Measurements from ENCODE around the gene NUMBL.
A peak's percentile ranks its signal among the peaks of the same experiment; 100 is the strongest.

NUMBL gene

DNA sequence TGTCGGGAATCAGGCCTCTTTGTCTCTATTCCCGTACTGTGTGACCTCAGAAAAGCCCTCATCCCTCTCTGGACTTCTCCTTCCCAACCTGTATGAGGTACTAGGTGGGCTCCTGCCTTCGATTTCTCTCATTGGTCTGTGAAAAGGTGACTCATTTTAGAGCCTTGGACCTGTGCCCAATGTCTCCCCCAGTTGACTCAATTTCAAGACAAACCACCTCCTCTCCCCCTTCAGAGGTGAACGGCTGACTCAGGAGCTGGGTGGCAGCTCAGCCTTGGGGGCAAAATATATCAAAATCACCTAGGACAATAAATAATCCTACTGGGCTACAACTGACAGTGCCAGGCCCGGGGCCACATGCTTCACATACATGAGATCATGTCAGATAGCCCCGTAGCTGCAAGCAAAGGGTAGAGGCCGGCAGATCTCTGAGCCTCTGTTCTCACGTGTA is 25.6 kb upstream of the NUMBL start:
- DNase-seq, result peak; percentile 79 to 82

DNA sequence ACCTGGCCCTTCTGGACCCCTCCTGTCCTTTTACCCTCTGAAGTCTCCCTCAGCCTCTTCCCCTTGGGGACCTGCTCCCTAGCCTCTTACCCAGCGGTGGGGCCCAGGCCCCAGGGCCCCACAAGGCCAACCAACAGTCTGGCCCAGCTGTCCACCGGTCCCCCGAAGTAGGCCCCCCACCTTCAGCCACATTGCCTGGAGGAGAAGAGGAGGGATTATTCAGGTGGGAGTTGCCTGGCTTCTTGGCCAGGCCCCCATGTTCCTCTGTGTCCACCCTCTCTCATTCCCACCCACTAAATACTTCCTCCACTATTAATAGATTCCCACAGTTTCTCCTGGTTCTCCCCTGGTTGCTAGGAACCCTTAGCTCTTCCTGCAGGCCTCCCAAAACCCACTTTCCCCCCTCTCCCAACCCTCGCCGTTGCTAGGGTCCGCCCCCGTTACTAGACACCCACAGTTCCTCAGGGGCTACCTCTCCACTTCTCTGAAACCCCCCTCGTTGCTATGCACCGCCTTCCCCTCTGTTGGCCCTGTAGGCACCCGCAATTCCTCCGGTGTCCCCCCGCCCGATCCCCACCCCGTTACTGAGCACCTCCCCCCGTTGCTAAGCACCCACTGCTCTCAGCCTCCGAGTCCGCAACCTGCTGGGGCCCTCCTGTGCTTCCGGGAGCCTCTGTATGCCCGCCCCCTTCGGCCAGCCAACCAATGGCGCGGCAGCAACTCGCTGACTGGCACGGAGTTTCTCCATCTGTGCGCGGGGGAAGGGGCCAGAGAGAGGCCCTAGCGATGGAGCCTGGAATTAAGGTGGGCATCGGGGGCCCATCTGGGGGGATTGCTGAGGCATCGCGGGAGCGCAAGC is 24.2 kb upstream of the NUMBL start:
- DNase-seq, result peak; percentile 64 to 88

DNA sequence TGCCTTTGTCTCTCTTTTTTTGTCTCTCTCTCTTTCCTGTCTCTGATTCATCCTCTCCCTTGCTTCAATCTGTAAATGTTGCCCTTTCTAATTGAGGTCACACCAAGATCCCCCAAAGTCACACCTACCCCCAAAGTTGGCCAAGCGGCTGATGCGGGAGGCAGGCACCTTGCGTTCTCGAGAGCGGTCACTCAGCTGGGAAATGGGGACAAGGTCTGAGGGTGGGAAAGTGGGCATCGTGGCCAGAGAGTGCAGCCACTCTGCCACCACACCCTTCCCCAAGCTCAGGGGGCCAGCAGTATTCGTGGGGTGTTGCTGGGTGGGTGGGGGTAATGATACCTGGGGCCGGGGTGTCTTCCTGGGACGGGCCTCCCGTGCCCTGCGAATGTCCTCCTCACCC is 23.5 kb upstream of the NUMBL start:
- no peak for DNase-seq

DNA sequence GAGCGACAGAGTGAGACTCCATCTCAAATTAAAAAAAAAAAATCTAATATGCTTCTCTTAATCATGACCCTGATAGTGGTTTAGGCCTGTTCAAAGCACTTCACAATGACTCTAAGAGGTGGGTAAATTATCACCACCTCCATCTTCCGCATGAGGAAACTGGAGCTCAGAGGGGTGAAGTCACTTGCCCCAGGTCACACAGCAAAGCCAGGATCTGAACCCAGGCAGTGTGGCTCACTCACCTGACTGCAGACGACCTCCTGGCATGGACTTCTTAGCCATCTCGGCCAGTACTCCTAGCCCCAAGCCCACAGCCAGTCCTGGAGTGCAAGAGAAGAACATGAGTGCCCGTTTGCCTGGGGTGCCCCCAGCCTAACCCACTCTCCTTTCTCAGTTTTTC is 19.4 kb upstream of the NUMBL start:
- DNase-seq, result no peak

DNA sequence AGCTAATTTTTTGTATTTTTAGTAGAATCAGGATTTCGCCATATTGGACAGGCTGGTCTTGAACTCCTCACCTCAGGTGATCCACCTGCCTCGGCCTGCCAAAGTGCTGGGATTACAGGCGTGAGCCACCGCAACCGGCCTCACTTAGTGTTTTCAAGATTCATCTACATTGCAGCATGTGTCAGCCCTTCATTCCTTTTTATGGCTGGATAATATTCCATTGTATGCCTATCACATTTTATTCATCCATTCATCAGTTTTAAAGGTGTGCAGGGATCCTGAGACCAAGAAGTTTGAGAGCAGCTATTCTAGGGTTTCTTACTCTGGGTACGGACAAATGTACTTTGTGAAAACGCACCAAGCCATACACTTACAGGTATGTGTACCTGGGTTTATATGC is 17.2 kb upstream of the NUMBL start:
- DNase-seq, result no peak

DNA sequence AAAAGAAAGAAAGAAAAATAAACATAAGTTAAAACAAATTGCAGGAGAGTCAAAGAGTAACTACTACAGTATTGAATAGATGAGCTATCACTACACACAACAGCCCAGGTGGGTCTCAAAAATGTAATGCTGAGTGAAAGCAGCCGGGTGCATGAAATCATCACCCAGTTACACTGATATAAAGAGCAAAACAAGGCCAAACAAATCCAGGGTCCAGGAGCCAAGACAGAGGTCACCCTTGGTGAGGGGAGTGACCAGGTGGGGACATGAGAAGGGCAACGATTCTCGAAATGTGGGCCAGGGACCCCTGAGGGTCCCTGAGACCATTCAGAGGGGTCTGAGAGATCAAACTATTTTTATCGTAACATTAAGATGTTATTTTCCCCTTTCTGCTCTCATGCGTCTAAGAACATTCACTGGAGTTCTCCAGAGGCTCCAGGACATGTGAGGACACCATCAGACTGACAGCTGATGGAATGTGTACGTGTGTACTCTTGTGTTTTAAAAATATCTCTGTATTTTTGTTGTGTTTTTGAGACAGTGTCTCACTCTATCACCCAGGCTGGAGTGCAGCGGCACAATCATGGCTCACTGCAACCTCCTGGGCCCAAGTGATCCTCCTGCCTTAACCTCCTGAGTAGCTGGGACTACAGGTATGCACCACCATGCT is 15.6 kb upstream of the NUMBL start:
- DNase-seq, result no peak

DNA sequence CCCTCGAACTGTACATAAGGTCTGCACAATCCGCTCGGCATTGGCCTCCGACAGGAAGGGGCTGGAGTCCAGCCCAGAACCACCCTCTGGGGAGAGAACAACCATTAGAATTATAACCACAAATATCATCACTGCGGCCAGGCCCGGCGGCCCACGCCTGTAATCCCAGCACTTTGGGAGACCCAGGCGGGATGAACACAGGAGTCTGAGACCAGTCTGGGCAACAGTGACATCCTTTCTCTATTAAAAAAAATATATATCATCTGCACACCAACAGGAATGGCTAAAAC is 14.9 kb upstream of the NUMBL start:
- DNase-seq, result no peak

DNA sequence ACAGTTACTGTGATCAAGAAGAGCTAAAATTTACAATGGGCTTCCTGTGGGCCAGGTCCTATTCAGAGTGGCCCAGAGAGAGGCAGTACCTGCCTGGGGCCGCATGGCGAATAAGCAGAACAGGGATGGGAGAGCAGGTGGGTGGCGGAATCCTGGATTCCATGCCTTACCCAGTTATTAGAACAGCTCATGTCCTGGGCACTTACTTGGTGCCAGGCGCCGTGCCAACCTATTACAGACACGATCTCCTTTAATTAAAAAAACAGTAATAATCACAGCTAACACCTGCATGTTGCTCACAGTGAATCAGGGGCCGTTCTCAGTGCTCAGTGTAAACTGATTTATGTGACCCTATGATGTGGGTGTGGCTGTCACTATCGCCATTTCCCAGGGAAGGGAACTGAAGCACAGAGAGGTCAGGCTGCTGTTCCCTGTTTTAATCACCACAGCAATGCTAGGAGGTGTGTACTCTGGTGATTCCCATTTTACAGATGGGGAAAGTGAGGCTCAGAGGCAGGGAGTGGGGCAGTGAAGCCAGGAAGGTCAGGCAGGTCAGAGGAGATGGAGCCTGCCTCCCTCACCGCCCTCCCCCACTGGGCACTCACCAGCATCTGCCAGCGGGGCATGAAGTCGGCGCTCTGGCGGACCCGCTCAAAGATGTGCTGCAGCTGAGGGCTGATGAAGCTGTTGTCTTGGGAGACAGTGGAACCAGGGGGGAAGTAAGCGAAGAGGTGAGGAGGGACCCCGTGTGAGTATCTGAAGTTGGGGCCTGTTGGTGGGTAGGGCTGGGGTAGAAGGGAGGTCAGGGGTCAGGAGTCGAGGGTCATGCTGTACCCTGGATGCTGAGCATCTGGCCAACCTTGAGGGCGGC is 14.3 kb upstream of the NUMBL start:
- no peak for DNase-seq

DNA sequence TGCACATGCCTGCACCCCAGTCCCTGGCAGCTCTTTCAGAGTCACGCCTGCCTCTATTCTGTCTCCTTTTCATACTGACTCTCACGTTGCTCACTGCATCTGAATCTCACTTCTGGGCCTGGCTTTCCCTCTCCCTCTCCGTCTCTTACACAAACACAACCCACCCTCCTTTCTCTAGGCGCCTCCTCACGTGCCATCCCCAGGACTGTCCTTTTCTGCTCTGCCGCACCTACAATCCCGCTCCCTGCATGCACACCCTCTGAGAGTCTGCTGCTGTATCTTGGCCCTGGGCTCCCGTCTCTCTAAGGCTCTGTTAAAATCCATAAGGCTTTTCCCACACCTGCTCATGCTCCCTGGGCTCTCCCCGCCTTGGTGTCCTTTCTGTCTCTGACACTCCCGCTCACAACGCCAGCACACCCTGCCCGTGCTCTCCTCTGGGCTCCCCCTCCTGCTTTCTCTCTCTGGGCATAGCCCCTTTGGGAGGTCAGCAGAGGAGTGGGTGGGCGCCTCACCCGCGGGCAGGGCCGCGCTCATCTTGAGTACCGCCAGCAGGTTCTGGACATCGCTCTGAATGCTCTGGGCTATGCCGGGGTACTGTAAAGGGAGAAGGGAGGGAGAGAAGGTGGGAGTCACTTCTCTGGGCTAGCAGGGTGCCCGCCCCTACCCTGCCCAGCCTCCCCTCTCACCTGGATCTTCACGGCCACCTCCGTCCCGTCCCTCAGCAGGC is 12.7 kb upstream of the NUMBL start:
- no peak for DNase-seq

DNA sequence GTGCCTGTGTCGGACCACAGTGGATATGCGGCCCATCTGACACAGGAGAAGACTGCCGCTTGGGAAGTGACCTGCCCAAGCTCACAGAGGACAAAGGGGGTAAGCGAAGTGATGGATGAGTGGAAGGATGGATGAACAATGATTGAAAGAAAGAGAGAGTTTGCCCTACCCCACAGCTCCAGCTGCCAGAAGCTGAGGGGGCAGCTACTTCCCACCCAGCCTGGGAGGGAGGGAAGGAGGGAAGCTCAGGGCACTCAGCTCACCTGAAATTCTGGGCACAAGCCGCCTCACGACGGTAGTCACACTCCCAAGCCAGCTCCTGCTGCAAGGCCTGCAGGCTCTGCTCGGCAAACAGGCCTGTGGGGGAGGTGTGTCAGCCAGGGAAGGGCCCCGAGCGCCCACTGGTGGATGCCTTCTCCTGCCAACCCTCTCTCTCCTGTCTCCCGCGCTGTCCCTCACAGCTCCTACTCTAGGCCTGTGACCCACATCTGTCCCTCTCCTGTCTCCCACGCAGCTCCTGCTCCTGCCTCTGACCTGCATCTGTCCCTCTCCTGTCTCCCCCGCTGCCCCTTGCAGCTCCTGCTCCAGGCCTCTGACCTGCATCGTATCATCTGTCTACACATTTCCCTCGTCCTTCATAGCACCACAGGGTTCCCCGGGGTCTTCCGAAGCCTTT is 12.0 kb upstream of the NUMBL start:
- no peak for DNase-seq

DNA sequence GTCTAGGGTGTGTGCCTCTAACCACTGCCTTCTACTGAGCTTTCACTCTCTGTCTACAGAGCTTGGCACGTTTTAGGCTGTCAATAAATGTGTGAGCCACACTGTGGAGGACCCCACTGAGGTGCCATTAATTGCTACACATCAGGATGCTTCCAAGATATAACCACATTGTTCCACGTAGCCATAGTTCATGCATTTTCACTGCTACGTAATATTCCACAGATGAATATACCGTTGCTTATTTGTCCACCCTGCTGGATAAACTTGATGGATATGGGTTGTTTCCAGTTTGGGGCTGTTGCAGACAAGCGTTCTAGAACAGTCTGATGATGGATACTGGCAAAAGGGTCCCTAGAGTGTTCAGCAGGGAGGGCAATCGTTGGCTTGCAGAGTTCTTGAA is 11.3 kb upstream of the NUMBL start:
- no peak for DNase-seq

DNA sequence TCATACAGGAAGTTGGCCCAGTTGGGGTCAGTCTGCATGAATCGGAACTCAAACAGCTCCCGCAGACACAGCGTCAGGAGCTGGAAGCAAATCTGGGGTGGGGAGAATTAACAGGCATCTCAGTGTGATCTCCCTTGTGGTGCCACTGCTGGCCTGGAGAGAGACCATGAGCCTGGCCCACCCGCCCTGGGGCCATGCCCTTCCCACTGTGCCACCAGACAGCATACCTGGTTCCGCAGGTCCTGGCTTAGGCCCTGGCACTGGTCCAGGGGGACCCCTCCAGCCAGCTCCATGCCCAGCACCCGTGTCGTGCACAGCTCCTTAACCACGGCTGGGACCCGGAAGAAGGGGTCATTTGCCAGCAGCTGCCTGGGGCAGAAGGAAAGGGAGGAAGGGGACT is 9.6 kb upstream of the NUMBL start:
- DNase-seq, result no peak

DNA sequence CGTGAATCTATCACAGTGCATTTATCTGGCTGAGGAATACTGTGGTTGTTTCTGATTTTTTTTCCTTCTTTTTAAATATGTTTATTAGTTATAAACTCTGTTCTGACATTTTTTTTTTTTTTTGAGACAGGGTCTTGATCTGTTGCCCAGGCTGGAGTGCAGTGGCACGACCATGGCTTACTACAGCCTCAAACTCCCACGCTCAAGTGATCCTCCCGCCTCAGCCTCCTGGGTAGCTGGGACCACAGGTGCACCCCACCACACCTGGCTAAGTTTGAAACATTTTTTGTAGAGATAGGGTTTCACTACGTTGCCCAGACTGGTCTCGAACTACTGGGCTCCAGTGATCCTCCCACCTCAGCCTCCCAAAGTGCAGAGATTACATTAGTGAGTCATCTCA is 6.6 kb upstream of the NUMBL start:
- DNase-seq, result no peak

DNA sequence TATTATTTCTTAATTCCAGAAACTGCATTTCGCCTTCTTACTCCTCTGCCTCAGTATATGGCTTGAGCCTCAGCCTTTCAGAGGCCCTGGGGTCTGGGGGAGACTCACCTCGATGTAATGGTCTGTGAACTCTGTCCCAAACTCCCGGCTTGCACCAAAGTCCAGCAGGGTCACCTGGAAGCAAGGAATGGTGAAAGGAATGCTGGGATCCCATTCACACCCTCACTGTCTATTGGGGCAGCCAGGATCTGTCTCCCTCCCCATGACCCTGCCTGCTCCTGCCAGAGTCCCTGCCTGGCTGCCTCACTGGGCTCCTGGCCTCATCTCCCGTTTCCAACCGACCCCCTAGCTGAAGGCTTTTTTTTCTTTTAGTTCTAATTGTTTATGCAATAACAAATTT is 5.4 kb upstream of the NUMBL start:
- no peak for DNase-seq

DNA sequence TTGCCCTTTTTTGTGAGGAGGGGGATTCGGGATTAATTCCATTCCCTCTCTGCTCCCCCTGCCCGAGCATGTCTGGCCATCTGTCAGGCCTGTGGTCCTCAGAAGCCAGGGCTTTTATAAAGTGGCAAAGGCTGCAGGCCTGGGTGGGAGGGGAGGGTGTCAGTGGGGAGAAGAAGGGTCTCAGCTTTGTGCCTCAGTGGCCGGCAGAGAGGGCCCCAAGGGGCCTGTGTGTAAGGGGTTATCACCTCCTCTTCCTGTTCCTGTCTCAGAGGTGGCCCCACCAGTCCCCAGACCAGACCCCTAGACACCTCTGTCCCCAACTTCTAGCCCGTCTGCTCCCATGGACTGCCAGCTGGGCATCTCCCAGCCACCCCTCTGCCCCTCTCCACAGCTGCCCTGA is 3.4 kb upstream of the NUMBL start:
- DNase-seq, result no peak

DNA sequence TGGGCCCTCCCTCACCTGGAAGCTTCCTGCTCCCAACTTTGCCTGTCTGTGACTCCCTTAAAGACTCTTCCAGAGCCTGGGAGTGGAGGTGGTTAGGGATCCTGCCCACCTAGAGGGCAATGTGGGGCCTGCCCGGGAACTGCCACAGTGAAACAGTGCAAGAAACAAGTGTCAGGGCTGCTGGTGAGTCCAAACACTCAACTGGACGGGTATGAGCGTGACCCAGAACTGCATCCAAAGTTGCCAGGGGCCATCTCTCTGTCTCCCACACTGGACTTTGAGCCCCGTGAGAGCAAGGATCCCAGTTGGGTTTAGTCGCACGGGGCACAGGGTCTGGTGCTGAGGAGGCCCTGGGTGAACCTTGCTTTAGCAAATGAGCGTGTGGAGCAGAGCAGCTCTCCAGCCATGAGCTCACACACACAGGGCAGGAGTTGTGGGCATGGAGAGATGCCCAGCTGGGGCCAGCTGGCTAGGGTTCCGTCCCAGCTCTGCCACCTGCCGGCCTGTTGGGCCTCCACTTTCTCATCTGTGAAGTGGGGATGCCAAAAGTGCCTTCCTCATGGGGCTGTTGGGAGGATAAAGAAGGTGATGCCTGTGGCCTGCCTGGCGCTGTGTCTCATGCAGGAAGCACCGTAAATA is 2.8 kb upstream of the NUMBL start:
- DNase-seq, result no peak

DNA sequence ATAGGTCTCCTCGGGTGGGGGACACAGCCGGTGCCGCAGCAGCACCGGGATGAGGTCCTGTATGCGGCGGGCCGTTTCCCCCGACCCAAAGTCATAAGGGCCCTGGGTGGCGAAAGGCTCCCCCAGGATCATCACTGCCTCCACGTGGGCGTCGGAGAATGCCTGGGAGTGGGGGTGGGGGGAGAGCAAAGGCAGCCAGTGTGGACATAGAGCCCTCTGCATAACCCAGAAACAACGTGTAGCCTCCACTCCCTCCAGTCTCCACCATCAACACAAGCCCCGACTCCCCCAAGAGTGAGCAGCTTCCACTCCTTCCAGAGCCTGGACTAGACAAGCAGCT is 1.7 kb upstream of the NUMBL start:
- no peak for DNase-seq

DNA sequence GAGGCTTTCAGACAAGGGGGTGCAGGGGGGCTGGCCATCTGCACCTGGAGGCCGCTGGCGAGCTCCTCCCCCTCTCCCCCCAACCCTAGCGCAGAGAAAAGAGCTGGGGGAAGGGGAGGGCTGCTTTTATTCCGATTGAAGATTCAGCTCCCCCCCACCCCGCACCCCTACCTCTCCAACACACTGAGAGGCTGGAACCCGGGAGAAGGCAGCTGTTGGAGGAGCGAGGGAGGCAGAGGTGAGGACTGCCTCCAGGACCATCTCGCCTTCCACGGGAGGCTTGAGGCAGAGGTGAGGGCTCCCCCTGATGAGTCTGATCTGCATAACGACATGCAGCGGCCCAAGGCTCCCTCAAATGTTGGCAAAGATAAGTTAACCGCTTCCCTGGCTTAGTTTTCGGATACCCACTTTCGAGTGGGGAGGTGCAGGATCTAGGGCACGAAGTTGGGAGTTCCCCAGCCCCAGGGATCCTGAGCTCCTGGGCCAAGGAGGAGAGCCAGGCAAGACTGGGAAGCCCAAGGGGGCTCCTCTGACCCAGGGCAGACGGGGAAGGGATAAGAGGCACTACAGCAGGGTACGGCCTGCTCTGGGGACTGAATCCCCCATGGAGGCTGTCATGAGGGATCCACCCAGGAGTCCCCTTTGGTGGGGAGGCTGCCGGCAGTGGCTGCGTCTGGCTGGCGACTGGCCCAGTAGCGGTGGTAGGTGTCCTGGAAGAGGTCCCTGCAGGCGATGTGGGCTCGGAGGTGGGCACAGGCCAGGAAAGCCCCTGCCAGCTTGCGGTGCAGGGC is 1.2 kb upstream of the NUMBL start:
- DNase-seq, result no peak

DNA sequence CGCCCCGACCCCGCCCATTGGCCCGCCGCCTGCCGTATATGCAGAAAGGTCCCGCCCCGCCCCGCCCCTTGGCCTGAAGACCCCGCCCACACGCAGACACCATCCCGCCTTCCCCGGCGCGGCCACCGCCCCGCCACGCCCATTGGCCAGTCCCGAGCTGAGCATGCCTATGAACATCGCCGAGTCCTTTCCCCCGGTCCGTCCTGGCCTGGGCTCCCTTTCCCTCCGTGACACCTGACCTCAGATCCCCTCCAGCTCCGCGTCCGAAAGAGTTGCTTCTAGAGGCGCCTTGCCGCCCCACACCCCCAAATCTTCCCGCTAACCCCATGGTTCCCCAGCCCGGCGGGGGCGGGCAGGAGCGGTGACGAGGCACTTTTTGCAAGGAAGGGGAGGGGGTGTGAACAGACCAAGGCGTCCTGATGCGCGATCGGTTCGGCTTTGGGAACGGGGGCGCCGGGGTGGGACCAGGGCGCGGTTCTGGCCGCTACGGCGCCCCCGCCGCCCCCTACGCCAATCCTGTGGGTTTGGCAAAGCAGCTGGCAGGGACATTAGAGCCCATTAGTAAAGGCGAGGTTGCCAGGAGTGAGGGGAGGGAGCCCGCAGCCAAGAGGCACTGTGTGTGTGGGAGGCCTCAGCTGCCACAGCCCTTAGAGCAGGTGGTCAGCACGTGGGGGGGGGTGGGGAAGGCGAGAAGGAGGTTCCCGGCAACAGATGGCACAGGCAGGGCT is 406 bp upstream of the NUMBL start:
- peak; percentile 41 to 76 for DNase-seq

DNA sequence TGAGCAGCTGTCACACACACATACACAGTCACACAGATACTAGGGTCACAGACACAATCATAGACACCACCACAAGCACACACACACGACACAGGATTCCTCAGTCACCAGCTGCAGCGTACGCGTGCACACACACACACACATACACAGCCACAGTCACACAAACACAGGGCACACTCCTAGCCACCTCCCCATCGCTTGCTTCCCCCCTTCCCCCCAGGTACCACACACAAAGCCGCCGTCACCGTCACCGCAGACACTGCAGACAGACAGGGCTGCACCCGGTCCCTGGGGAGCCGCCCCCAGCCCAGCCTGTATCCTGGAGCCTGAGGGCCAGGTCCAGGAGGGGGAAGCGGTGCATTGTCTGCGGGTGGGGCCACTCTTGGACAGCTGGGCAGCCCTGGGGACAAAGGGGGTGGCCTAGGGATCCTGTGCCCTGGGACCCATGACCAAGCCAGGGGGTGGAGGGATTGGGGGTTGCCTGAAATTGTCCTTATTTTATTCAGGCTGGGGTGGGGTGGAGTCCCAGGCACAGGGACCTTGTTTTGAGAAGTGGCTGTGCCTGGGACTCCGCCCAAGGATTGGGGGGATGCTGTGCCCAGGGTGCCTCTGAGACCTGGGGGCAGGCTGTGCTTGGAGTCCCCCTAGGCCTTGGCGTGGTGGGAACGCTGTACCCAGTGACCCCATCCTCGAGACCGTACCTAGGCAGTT is 957 bp downstream of the NUMBL start:
- no peak for DNase-seq
